NCI-H128 (cell line): ENCODE results near the gene PPP2R3B.
"Not testable (repeated sequence)": the region's sequence is repeated elsewhere in the genome, so short reads cannot be mapped to it uniquely, and the experiment has no call there.

ENCODE experiments used
- DNase-seq: peaks from one replicate; lab custom pipeline; 2025; ENCODE audit not compliant: unreplicated experiment; lab: John Stamatoyannopoulos, UW

PPP2R3B gene

GRCh38 chrX:338836-339400 lies 47.8 kb downstream of the PPP2R3B start:
- no peak for DNase-seq

GRCh38 chrX:338281-338835 lies 48.3 kb downstream of the PPP2R3B start:
- DNase-seq, result no peak

- no peak for DNase-seq
Observed at GRCh38 chrX:337331-337831, 49.3 kb downstream of the PPP2R3B start.

- DNase-seq, result no peak
Observed at GRCh38 chrX:336227-336626, 50.5 kb downstream of the PPP2R3B start.

- no peak for DNase-seq
Observed at GRCh38 chrX:335758-336155, 51.0 kb downstream of the PPP2R3B start.

- no peak for DNase-seq
Observed at GRCh38 chrX:334971-335757, 51.5 kb downstream of the PPP2R3B start.

GRCh38 chrX:334331-334891 lies 52.3 kb downstream of the PPP2R3B start:
- DNase-seq, result no peak

- DNase-seq, result no peak
Observed at GRCh38 chrX:333611-334311, 52.9 kb downstream of the PPP2R3B start.

- DNase-seq, result no peak
Observed at GRCh38 chrX:332916-333610, 53.6 kb downstream of the PPP2R3B start.

- DNase-seq, result no peak
Observed at GRCh38 chrX:332496-332860, 54.2 kb downstream of the PPP2R3B start.

- DNase-seq, result no peak
Observed at GRCh38 chrX:331825-332495, 54.7 kb downstream of the PPP2R3B start.

GRCh38 chrX:331151-331824 lies 55.4 kb downstream of the PPP2R3B start:
- no peak for DNase-seq

- DNase-seq, result no peak
Observed at GRCh38 chrX:330726-331150, 56.0 kb downstream of the PPP2R3B start.

GRCh38 chrX:330141-330725 lies 56.5 kb downstream of the PPP2R3B start:
- not testable (repeated sequence) for DNase-seq

GRCh38 chrX:329291-329910 lies 57.3 kb downstream of the PPP2R3B start:
- no peak for DNase-seq

- no peak for DNase-seq
Observed at GRCh38 chrX:327660-328126, 59.0 kb downstream of the PPP2R3B start.

GRCh38 chrX:324664-325063 lies 62.0 kb downstream of the PPP2R3B start:
- not testable (repeated sequence) for DNase-seq

- no peak for DNase-seq
Observed at GRCh38 chrX:323721-324628, 62.7 kb downstream of the PPP2R3B start.
